ENCODE results near the gene LRP1B.

DNA sequence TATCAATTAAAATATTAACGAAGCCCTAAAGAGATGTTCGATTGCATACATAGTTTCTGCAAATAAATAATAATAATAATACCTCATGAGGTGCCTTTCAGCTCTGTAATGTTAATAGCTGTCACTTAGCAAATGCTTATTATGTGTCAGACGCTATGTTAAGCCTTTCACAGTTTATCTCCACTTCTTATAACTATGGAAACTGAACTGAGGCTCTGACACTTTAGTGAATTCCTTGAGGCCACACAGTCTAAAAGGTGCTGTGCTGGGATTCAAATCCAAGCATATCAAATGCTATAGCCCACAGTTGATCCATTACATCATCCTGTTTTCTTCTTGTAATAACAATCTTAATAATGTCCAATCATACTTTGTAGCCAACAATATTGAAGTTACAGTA is 1779.1 kb downstream of the LRP1B start:
- TF ChIP-seq GATA2 (IDR thresholded peaks at IDR 0.05; ENCODE audit: low read depth, low read length) (no peak), GATA3 (IDR thresholded peaks at IDR 0.05; ENCODE audit: low read depth, low read length) (no peak)
